Activated T-cell treated with anti-CD3 and anti-CD28 coated beads for 48 hours (primary cell): ENCODE measurements around the gene LRP1B.
"Not testable (repeated sequence)": the region's sequence is repeated elsewhere in the genome, so short reads cannot be mapped to it uniquely, and the experiment has no call there.

Experiments
- DNase-seq: peaks from one replicate; pipeline ENCODE4 v3.0.0-alpha.2; 2020; ENCODE audit warnings: low read depth

LRP1B gene

GRCh38 chr2:141301551-141301950, 829.3 kb downstream of the LRP1B start:
- no peak for DNase-seq

- DNase-seq, result no peak
These were observed 850.8 kb downstream of the LRP1B start for GRCh38 chr2:141280037-141280436.

GRCh38 chr2:141271346-141271745, 859.5 kb downstream of the LRP1B start:
- DNase-seq, result no peak

GRCh38 chr2:141264848-141265247, 866.0 kb downstream of the LRP1B start:
- DNase-seq, result no peak

GRCh38 chr2:141260911-141261310, 869.9 kb downstream of the LRP1B start:
- DNase-seq, result no peak

DNA sequence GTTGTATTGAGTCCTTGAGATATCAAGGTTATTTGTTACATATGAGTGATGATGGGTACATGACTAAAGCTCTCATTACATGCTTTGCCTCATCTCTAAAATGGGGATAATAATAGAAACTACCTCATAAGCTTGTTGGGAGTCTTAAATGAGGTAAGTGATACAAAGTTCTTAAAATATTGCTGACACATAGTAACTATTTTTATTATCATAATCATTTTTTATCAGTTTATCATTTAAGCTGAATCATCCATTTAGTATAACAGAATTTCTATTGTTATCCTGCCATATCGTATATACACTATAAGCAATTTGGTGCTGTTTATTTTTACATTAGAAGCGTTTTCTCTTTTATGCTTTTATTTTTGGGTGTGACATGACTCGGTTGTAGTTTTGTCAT, 871.1 kb downstream of the LRP1B start:
- no peak for DNase-seq

- DNase-seq, result no peak
These were observed 888.8 kb downstream of the LRP1B start for GRCh38 chr2:141242008-141242407.

- no peak for DNase-seq
These were observed 904.3 kb downstream of the LRP1B start for GRCh38 chr2:141226560-141226959.

DNA sequence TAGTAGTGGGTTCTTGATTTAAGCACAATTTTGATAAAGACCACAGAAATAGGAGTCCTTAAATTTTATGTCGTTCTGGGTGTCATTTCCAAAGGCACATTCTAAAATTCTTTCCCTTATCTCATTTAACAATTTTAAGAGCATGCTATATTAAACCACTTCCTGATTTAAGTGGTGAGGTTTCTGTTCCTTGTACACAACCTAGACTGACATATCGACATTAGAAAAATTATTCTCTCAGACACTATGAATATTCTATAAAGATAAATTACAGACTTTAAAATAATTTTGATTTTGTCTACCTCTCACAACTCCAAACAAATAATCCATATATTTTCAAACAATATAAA, 923.8 kb downstream of the LRP1B start:
- no peak for DNase-seq

- no peak for DNase-seq
These were observed 929.7 kb downstream of the LRP1B start for GRCh38 chr2:141201016-141201565.

DNA sequence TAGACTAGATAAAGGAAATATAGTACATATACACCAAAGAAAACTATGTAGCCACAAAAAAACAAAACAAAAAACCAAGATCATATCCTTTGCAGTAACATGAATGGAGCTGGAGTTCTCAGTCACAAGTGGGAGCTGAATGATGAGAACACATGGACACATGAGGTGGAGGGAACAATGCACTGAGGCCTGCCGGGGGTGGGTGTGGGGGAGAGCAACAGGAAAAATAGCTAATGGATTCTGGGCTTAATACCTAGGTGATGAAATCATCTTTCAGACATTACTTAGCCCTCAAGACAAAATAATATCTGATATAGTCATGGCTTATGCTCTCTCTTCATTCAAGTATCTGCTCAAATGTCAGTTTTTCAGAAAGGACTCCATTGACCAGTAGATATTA, 930.6 kb downstream of the LRP1B start:
- DNase-seq, result no peak

DNA sequence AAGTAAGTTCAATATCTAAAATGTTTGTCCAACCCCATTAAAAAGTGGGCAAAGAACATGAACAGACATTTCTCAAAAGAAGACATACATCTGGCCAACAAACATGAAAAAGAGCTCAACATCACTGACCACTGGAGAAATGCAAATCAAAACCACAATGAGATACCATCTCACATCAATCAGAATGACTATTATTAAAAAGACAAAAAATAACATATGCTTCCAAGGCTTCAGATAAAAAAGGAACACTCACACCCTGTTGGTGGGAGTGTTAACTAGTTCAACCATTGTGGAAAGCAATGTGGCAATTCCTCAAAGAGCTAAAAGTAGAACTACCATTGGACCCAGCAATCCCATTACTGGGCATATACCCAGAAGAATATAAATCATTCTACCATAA, 931.1 kb downstream of the LRP1B start:
- no peak for DNase-seq

DNA sequence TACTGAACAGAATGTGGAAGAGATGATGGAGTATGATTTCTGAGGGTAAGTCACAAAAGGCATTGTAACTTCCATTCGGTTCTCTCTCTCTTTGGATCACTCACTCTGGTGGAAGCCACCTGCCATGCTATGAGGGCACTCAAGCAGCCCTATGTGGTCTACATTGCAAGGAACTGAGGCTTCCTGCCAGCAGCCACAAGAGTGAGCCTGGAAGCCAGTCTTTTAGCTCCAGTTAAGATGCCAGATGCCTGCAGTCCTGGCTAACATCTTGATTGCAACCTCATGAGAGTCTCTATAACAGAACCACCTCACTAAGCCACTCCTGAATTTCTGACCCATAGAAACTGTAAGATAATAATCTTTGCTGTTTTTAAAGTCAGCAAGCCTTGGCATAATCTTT, 935.7 kb downstream of the LRP1B start:
- no peak for DNase-seq

DNA sequence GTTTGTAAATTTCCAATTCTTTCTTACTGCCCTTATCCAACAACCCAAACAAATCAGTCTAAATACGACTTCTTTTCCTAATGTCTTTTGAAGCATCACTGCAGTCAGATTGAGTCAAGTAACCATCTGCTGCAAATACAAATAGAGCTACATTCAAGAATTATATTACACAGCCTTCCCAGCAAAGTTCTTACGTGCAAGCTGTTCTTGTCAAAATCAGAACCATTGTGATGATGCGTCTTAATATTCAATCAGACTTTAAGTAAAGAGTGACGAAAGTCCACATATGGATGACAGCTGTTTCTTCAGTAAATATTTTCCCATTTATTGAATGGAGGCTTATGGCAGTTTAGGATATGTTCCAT, 943.8 kb downstream of the LRP1B start:
- no peak for DNase-seq

DNA sequence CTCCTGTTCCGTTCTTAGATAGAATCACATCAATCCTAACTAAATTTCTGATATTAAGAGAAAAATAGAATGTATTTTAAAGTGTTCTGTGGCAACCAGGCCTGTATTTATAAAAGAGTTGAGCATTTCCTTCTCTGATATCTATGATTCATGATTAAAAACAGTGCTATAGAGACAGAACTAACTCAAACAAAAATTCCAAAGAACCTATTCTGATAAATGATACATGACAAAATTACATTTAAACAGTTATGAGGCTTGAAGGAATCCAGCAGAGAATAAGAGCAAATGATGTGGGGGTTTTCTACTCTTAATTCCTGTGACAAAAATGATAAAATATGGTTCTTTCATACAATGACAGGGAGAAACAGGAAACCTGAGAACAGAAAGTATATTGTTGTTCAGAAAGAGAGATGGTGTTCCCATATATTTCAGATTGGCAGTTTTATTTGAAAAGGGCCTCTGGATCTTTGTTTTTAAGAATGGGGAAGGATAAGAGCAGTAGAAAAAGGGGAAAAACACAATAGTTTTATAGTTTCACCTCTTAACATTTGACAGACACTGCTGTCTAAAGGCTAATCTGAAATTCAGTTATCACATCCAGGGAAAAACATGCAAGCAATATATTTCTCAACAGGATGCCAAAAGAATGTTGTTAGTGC, 944.3 kb downstream of the LRP1B start:
- DNase-seq, result no peak

DNA sequence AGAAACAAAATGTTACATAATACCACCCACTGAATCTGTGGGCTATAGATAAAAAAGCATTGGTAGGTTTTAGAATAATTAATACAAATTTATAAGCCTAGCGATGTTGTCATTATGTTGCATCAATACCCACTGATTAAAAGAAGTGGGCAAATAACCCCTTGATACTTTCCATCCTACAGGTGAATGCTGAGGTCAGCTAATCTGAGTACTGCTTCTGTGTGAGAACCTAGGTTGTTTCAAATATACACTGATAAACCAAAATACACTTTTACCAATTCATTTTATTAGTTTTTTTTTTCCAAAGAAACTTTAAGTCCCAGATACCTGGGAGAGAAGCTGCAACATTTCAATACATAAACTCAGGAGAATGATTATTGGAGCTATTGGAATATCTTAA, 948.6 kb downstream of the LRP1B start:
- no peak for DNase-seq

GRCh38 chr2:141169117-141169516, 961.7 kb downstream of the LRP1B start:
- not testable (repeated sequence) for DNase-seq

DNA sequence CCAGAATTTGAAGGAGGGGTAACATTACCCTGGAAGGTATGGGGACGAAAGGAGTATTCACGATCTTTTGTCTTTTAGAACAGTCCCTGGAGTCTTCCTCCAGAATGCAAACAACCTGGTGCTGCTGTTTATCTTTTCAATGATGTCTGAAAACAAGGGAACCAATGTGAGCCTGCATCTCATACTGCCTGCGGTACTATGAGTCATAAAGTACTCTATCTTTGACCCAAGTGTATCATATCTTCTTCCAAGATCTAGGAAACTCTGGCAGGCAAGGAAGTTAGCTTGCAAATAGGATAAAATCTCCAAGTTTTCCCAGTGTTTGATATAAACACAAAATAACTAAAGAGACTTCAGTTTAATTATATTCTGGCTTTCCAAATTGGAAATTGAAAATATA, 968.5 kb downstream of the LRP1B start:
- no peak for DNase-seq

DNA sequence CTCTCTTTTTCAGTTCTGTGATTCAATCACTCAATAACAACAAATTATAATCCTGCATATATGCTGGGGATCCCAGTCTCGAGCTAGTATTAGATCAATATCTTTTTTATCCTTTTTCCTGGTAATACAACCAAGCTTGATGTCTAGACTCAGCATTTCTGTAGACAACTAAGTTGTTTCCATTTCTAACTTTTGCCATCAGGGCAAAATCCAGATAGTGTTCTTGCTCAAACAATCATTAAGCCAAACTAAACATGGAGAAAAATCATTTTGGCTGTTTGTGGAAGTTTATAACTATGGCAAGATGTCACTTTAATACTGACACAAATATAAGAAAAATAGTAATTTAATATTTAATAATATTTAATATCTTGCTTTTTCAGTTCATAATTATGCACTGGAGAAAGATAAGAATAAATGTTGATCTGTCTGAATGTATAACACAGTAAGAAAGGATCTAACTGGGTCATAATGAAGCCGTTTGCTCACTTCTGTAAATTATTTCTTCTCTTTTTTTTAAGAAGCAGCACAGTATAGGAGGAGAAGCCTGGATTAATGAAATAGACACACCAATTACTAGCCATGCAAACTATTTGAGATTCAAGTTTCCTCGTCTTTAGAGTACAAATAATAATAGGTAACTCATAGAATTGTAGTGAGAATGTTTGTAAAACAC, 979.1 kb downstream of the LRP1B start:
- no peak for DNase-seq

DNA sequence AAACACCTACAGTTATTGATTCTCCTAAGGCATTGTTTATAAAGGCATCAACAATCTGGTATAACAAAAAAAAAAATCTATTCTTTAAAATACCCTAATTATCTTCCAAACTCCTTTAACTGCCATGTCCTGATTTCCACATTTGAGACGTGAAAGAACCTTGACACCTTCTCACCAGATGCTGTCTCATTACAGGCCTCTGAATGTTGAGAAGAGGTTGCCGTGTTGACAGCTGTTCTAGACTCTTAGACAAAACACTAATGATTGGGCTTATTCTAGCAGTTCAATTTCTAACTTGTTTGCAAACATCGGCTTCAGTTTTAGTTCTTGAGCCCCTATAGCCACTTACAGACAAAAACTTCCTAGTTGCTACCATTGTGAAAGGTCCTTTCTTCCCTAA, 988.8 kb downstream of the LRP1B start:
- no peak for DNase-seq

DNA sequence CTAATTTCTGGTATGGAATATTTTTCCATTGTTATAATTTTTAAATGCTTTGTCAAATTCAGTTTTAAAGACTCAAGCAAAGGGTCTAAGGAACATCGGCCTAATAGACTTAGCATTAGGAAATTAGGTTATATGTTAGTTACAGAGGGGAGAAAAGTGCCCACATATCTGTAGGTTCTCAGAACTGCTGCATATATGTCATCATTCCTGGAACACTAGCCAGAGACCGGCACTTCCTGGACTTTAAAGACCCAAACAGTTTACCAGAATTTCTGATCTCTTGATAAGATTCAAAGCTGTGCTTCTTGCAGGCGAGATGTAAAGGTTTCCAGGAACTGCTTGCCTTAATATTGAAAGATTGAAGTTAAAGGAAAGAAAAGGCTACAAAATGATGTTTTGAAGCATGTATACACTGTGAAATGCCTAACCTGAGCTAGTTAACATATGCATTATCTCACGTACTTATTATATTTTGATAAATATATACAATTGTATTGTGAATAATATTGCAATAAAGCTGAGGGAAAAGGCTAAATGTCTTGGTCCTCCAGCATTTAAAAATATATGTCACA, 993.6 kb downstream of the LRP1B start:
- no peak for DNase-seq

GRCh38 chr2:141133883-141134282, 996.9 kb downstream of the LRP1B start:
- no peak for DNase-seq

DNA sequence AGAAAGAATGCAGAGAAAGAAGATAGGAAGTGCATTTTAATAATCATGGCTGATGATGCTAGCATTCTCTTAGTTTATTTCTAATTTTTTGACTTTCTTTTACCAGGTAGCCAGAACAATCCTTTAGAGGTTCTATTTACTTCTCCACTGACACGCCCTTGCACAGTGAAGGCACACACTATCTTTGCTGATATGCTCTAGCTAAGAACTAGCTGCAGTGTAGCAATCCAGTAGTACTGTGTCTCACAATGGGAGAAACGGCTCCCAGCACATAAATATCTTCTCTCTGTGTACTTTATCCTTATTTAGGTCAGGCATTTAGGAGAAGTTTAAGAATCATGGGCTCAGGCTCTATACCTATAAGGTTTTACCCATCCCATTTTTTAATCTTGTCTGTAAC, 1005.4 kb downstream of the LRP1B start:
- DNase-seq, result no peak

DNA sequence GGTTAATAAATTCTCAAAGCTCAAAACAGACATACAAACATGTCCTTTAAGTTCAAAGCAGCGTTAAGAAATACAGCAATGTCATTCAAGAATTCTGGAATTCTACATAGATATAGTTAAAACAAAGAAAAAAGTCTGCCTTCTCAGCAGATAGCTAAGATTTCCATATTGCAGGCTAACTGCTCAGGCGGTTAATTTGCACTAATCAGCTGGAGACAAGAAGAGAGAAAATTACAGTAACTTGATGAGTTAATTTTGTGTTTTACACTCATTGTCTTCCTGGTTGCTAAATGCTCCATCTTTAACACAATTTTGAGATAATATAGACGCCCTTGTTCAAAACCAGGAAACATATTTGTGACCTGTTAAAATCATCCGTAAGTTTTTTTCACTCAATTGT, 1012.0 kb downstream of the LRP1B start:
- no peak for DNase-seq
